Vagina (tissue), 2 donors: Measurements from ENCODE around the gene ZNF229.

ENCODE experiments used
- POLR2A ChIP-seq, 2 donors: fragments of 450-650 bp; IDR thresholded peaks; one replicate each; pipeline ENCODE4 v1.6.1; 2017; ENCODE audit warnings: antibody characterized with exemption in 2 of 2, mild to moderate bottlenecking in 2 of 2, moderate library complexity in 2 of 2
- POLR2AphosphoS5 ChIP-seq, 2 donors: sonication (generic); formaldehyde crosslinking; IDR thresholded peaks; one replicate each; pipeline ENCODE4 v1.9.0; 2017; ENCODE audit warnings: antibody characterized with exemption in 2 of 2, mild to moderate bottlenecking in 2 of 2, low read depth in 1 of 2; ENCODE audit not compliant: insufficient read depth in 1 of 2
- TF ChIP-seq, protein P1 (sequence below), 3 experiments: fragments of 450-650 bp in 2 of 3; fragments of 200-600 bp in 1 of 3; sonication (generic) in 1 of 3; IDR thresholded peaks; one replicate each; pipeline ENCODE4 v1.5.1; 2017 to 2019; ENCODE audit warnings: antibody characterized with exemption in 3 of 3, mild to moderate bottlenecking in 2 of 3, moderate library complexity in 2 of 3

DNA sequence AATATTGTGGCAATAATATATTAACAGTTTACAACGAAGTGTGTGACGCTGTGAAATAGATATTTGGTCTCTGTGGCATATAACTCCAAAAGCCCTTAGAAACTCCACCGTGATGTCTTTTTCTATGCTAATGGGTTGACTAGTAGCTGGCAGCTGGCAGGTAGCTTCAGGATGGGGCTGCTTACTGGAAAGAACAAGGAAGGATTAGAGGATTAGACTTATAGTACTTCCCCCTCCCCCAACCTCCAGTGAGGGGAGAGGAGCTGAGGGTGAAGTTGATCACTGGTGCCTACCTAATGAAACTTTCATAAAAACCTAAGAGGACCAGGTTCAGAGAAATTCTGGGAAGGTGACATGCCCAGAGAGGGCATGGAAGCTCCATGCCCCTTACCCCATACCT, 9.8 kb downstream of the ZNF229 start:
- TF ChIP-seq, protein P1, sequence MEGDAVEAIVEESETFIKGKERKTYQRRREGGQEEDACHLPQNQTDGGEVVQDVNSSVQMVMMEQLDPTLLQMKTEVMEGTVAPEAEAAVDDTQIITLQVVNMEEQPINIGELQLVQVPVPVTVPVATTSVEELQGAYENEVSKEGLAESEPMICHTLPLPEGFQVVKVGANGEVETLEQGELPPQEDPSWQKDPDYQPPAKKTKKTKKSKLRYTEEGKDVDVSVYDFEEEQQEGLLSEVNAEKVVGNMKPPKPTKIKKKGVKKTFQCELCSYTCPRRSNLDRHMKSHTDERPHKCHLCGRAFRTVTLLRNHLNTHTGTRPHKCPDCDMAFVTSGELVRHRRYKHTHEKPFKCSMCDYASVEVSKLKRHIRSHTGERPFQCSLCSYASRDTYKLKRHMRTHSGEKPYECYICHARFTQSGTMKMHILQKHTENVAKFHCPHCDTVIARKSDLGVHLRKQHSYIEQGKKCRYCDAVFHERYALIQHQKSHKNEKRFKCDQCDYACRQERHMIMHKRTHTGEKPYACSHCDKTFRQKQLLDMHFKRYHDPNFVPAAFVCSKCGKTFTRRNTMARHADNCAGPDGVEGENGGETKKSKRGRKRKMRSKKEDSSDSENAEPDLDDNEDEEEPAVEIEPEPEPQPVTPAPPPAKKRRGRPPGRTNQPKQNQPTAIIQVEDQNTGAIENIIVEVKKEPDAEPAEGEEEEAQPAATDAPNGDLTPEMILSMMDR (IDR thresholded peaks at IDR 0.05): no peak
- TF ChIP-seq POLR2A (IDR thresholded peaks at IDR 0.05) (no peak), POLR2AphosphoS5 (IDR thresholded peaks at IDR 0.05; ENCODE audit: insufficient read depth in 1 of 2, low read depth in 1 of 2) (no peak)
